Ramos (cell line): Measurements from ENCODE around the gene VEPH1.

ENCODE experiments used
- in situ Hi-C: fragments of 300-500 bp; cut with MboI; formaldehyde crosslinking; loops from one replicate; pipeline ENCODE4 v1.14.3; 2022; ENCODE audit warnings: low sequenced_read_pairs; ENCODE audit not compliant: unreplicated experiment

The VEPH1 gene

DNA sequence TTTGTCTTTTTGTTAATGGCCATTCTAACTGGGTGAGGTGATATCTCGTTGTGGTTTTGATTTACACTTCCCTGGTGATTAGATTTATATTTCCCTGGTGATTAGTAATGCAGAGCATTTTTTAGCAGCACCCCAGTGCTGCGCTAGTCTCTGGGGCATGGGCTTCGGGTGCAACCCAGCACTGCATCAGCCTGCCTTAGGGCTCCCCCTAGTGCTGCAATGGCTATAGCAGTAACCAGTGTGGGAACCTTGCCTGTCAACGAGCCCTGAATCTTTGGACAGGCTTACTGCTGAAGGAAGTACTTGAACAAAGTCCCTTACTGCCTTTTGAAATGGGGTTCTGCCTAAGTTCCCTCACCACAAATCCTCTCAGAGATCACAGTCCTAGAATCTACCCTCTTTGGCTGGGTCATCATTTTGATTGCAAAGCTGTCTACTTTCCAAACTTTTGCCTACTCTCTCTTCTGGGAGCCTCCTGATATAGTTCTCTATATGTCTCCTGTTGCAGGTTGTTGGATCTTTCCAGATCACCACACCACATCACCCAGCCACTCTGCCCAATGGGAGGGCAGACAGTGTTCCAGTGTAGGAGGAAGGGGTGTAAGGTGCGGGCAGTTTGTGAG lies 264.0 kb downstream of the VEPH1 start:
- in situ Hi-C loops: no loop called here

DNA sequence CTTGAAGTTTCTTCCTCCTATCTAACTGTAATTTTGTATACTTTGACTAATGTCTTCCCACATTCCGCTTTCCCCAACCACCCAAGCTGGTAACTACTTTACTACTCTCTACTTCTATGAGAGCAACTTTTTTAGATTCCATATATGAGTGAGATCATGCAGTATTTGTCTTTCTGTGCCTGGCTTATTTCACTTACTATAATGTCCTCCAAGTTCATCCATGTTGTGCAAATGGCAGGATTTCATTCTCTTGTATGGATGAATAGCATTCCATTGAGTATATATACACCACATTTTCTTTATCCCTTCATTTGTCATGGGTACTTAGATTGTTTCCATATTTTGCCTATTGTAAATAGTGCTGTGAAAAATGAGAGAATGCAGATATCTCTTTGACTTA lies 264.8 kb downstream of the VEPH1 start:
- in situ Hi-C loops: no loop called here

DNA sequence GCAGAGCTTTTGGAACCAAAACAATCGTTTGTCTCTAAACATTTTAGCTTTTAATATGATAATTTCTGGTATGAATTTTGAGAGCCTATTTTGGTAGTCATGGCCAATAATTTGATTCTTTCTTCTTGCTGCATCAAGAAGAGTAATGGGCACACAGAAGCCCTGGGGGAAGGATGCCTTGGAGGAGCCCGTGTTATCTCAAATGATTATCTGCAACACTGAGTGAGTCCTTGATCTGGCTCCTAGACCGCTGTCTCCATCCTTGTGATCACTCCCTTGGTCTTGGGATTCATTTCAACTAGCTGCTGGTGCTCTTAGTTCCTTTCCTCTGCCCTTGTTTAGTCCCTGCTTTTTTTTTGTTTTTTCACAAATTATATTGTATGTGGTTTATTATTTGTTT lies 265.3 kb downstream of the VEPH1 start:
- in situ Hi-C loops: no loop called here

DNA sequence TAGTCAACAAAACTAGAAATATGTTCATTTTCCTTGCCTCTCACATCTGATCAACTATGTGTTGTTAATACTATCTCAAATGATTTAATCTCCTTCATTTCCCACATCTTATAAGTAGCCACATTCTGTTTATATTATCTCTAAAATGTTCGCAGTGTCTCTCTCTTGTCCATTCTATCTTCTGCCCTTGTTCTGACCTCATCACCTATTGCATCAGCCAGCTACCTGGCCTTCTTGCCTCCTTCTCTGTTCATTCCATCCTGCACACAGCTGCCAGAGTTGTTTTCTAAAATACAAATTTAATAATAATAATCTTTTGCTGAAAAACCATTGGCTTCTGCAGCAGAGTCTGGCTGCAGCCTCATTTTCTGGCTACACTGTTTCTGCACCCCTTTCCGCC lies 267.9 kb downstream of the VEPH1 start:
- in situ Hi-C loops: no loop called here

DNA sequence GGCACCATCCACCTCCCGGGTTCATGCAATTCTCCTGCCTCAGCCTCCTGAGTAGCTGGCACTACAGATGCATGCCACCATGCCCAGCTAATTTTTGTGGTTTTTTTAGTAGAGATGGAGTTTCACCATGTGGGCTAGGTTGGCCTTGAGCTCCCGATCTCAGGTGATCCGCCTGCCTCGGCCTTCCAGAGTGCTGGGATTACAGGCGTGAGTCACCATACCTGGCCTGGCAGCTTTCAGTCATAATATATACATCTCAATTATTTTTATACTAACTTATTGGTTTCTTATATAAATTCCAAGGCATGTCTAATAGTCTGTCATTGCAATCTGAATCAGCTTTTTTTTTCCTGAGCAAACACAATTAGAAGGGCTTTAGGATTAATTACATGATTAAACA lies 269.3 kb downstream of the VEPH1 start:
- in situ Hi-C loops: no loop called here

DNA sequence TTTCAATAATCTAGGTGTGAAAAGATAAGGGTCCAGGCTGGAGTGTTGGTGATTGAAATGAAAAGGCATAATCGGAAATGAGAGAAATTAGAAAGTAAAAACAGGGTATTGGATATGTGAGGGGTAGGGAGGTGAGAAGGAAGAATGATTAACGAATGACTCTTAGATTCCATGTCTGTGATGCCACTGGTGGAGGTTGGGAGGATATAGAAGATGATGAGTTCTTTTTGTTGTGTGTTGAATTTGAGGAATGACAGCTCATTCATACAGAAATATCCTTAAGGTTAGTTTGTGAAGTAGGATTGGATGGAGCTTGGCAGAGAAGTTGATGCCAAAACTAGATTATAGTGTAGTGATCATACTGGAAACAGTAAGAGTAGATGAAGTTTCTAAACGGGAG lies 271.1 kb downstream of the VEPH1 start:
- in situ Hi-C loops: no loop called here

DNA sequence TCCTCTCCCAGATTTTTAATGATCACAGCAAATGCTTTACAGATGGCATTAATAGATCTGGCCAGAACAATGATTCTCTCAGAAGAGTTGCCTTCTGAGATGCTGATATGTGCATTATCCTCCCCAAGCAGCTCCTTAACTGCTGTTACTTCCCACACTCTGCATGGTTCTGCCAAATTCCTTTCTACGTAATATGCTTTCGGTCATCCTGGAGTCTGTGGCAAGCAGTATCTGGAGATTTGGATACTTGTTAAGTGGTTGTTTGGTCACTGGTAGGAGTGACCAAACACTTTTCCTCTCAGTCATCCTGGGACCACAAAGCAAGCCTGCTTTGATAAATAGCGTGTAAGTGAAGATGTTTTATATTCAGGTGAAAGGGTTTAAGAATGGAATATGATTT lies 272.1 kb downstream of the VEPH1 start:
- in situ Hi-C loops: no loop called here

DNA sequence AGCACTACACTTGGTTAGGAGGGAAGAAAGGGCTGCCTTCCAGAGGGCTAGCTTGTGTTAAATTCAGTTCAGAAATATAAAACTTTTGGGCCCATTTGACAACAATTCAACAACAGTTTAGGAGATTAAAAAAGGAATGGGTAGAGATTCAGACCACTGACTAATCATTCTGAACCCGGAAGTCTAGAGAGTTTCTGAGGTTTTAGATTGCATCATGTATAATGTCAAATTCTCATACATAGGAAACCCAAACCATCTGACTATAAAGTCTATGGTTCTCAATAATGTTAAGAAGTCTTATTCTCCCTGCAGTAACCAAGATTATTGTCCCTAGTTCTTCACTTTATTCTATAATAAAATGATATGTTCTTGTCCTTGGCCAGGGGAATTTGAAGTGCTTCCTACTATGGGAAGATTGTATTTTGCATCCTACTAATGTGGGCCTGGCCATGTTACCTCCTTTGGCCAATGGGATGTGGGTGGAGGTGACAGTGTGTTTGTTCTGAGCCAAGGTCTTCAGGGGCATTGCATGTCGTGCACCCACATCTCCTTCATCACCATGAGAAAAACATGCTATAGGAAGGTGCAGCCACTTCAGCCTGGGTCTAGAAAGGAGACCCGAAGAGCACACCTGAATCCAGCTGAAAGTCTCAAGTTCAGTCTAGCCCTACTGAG lies 276.9 kb downstream of the VEPH1 start:
- in situ Hi-C loops: no loop called here

DNA sequence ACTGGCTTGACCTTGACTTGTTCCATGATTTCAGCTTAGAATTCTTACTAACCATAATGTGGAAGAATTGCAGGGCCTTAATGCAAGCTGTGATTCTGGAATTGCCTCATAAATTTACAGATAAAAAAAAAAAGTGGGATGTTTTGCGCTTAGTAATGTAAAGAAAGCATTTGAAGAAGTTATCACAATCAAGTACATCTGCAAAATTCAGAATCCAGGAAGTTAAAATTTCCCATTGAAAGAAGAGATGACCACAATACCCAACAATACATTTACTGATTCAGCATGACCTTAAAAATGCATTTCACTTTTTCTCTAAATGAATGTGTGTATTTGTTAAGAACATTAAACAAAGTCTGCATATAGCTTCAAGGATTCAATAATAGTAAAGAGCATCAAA lies 278.2 kb downstream of the VEPH1 start:
- in situ Hi-C loops: no loop called here

DNA sequence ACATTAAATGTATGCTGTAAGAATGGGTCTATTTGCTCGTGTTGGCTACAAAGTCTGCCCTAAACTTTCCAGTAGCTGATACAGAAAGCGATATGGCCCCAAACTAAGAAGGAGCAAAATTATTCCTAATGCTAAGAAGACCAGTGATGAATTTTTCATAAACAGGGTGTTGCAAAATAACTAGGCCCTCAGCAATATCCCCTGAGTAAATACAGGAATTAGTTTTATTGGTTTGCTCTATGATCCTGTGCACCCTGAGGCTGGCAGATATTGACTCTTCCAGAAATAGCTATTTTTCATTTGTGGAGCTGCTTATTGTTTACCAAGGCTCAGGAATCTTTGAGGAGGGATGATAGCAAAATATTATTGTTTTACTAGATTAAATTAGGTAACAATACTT lies 282.3 kb downstream of the VEPH1 start:
- in situ Hi-C loops: no loop called here

DNA sequence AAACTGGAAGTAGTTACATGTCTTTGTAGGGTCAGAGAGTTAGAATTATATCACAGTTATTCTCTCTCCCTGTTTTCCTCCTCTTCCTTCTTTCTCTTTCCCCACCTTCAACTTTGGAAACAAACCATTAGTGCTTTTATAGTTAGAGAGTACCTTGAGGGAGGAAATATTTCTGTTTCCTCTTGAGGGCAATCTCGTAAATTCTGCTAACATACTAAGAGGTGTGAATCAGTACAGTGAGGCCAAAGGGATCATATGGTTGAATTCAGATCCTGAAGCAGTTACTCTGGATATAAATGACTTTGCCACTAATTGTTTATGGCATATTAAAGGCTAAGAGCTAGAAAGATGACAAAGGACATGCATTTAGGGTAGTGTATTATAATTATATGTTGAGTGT lies 283.0 kb downstream of the VEPH1 start:
- in situ Hi-C loops: no loop called here

DNA sequence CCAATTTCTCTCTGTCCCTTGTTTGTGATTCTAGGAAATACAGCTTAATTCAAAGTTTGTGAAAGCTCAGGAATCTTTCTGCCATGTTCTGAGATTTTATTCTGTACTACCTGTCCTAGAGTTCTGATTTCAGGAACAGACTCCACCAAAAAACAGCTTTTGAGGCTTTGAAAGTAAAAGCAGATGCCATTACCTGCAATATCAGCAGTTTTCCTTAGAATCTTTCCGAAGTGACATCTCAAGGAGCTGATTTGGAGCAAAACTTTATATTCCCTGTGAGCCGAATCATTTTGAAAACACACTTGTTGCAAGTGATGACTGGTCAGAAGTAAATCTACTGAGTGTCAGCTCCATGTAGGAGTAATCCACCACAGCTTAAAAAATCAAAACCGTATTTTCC lies 284.0 kb downstream of the VEPH1 start:
- in situ Hi-C loops: no loop called here
